H1 (cell line): ENCODE data around the gene PATE1. TPM values are rescaled to one million over a fixed set of nuclear protein-coding genes. Genes with fewer than 3 reads are reported as not detected.

ENCODE experiments used
- CEBPB ChIP-seq: IDR thresholded peaks from 2 replicates; pipeline ENCODE4 v1.6.1; 2012; ENCODE audit warnings: low read depth, low read length
- CHD7 ChIP-seq: fragments of 300-600 bp; sonication (generic); IDR thresholded peaks from 2 replicates; pipeline ENCODE4 v1.7.1; 2012; ENCODE audit warnings: low read length, moderate library complexity, mild to moderate bottlenecking, inconsistent platforms; ENCODE audit not compliant: insufficient replicate concordance
- CTCF ChIP-seq, 3 experiments: IDR thresholded peaks; 1 replicate in 2 of 3; 2 replicates in 1 of 3; pipeline versions ENCODE4 v1.5.1 to v1.6.1; 2011; ENCODE audit warnings: low read length in 3 of 3, mild to moderate bottlenecking in 3 of 3, inconsistent platforms in 2 of 3, low read depth in 1 of 3, moderate library complexity in 1 of 3; ENCODE audit not compliant: insufficient read depth in 1 of 3; ENCODE audit errors: control extremely low read depth in 1 of 3
- RAD21 ChIP-seq, 2 experiments: IDR thresholded peaks in 1 of 2; conservative IDR thresholded peaks in 1 of 2; 2 replicates each; pipeline ENCODE4 v1.6.1; 2011; ENCODE audit warnings: low read depth in 2 of 2, low read length in 2 of 2, improper control_type of control experiment in 1 of 2, inconsistent platforms in 1 of 2, mild to moderate bottlenecking in 1 of 2, moderate library complexity in 1 of 2
- polyA plus RNA-seq, 7 experiments: library from polyadenylated mRNA; depleted of rRNA in 3 of 7; stranded (reverse) in 5 of 7; unstranded in 2 of 7; fragments of >200 nt in 5 of 7; fragments of 200-250 nt in 2 of 7; gene quantifications; 1 replicate in 5 of 7; 2 replicates in 1 of 7; 4 replicates in 1 of 7; pipeline versions ENCODE4 v1.2.1 to v1.2.3, GENCODE V29; 2011 to 2013; ENCODE audit warnings: missing spikeins in 2 of 7, mixed read lengths in 2 of 7
- total RNA-seq: library from RNA; stranded (reverse); fragmentation: NEBNext Ultra II Directional; extraction: Animal tissue kit (Norgen Biotek cat#: 25700); gene quantifications from 2 replicates; pipeline ENCODE4 v1.2.1, GENCODE V29; 2021

PATE1 gene
- total and polyA plus RNA-seq, 2 of the 8 experiments (the other 6 are each of a cell fraction or from before 2014, with no cell fraction given), result not detected

- TF ChIP-seq CTCF (IDR thresholded peaks at IDR 0.05; ENCODE audit: control extremely low read depth in 1 of 3, insufficient read depth in 1 of 3, low read depth in 1 of 3, low read length in 3 of 3) (no peak), CEBPB (no peak), CHD7 (no peak), RAD21 (IDR thresholded peaks at IDR 0.05 in 1 of 2, conservative IDR thresholded peaks at IDR 0.05 in 1 of 2; ENCODE audit: low read depth in 2 of 2, low read length in 2 of 2) (no peak)
These were observed 2.4 kb upstream of the PATE1 start (continued) for GRCh38 chr11:125743681-125744080.
